Mucosa of descending colon (tissue), 3 donors: Measurements from ENCODE around the gene ZNF618. TPM values are rescaled to one million over a fixed set of nuclear protein-coding genes. Genes with fewer than 3 reads are reported as not detected.

Source experiments
- ATAC-seq: fragments of 200-7000 bp; cut with Tn5 transposase; one replicate; pipeline ENCODE4 v1.9.1; 2020; ENCODE audit warnings: mild to moderate bottlenecking, moderate library complexity
- DNase-seq, 3 donors: peaks; one replicate each; pipeline ENCODE4 v3.0.0-alpha.2; 2020
- H3K36me3 ChIP-seq: fragments of 200-600 bp; one replicate; pipeline ENCODE4 v1.8.0; 2021; ENCODE audit warnings: low read depth, mild to moderate bottlenecking
- H3K4me1 ChIP-seq: fragments of 200-600 bp; one replicate; pipeline ENCODE4 v1.8.0; 2021; ENCODE audit warnings: low read depth, mild to moderate bottlenecking
- H3K4me3 ChIP-seq: fragments of 200-600 bp; one replicate; pipeline ENCODE4 v1.8.0; 2021; ENCODE audit warnings: mild to moderate bottlenecking
- H3K9me3 ChIP-seq: fragments of 200-600 bp; one replicate; pipeline ENCODE4 v1.8.0; 2021; ENCODE audit warnings: mild to moderate bottlenecking
- CTCF ChIP-seq: fragments of 200-600 bp; IDR thresholded peaks from one replicate; pipeline ENCODE4 v1.8.0; 2022; ENCODE audit warnings: antibody characterized with exemption, mild to moderate bottlenecking
- intact Hi-C, 2 donors: fragments of 100-400 bp; cut with DNase I in 1 of 2; cut with micrococcal nuclease in 1 of 2; formaldehyde crosslinking; loops; one replicate each; pipeline versions ENCODE4 v1.11.0 to v1.11.1; 2022; cut with DNase I, micrococcal nuclease
- total RNA-seq, 3 donors: library from RNA; stranded (reverse); fragmentation: NEBNext Ultra II Directional in 2 of 3; extraction: Animal tissue kit (Norgen Biotek cat#: 25700) in 2 of 3; gene quantifications; one replicate each; pipeline versions ENCODE4 v1.2.1 to v1.2.4, GENCODE V29; 2021 to 2023
- donor health status: DM: no; HTN: no; CAD: no; lungs with moderate emphysema.
- donor health status: DM: no; HTN: no; CAD: no.
- donor health status: DM: no; HTN: yes; CAD: no.

ZNF618 gene
- total RNA-seq, 3 donors from 2014 or later: 2.7 to 6.2 (median 3.7) TPM

- H3K36me3 ChIP-seq: no peaks in the 10 kb centered on the region
- H3K4me3 ChIP-seq: no peak overlapping the region
- no peaks in the 10 kb centered on the region for H3K4me1 ChIP-seq
- H3K9me3 ChIP-seq: no peaks in the 10 kb centered on the region
- peak in 1 of 3 donors; percentile 52 for DNase-seq
- ATAC-seq: peak; percentile 22
- TF ChIP-seq CTCF: no peak
- intact Hi-C loops: no loop called here
These were observed 194.3 kb downstream of the ZNF618 start for GRCh38 chr9:114070188-114071103.

GRCh38 chr9:114071197-114071795, 195.2 kb downstream of the ZNF618 start:
- intact Hi-C loops: no loop called here
- ATAC-seq (no peak), DNase-seq (no peak)
- no peak overlapping the region for H3K4me3 ChIP-seq
- TF ChIP-seq CTCF: no peak
- H3K4me1 ChIP-seq: no peaks in the 10 kb centered on the region
- no peaks in the 10 kb centered on the region for H3K9me3 ChIP-seq
- H3K36me3 ChIP-seq: no peaks in the 10 kb centered on the region

GRCh38 chr9:114072184-114073140, 196.4 kb downstream of the ZNF618 start:
- intact Hi-C loops: no loop called here
- no peak for TF ChIP-seq CTCF
- H3K9me3 ChIP-seq: no peaks in the 10 kb centered on the region
- DNase-seq (peak in 2 of 3 donors; percentile 51 to 60), ATAC-seq (peak; percentile 40)
- H3K4me1 ChIP-seq: no peaks in the 10 kb centered on the region
- H3K36me3 ChIP-seq: no peaks in the 10 kb centered on the region
- H3K4me3 ChIP-seq: no peak overlapping the region

- H3K36me3 ChIP-seq: no peaks in the 10 kb centered on the region
- no peak for TF ChIP-seq CTCF
These were observed 199.5 kb downstream of the ZNF618 start for GRCh38 chr9:114075602-114076001.

More at GRCh38 chr9:114075602-114076001, 199.5 kb downstream of the ZNF618 start:
- intact Hi-C loops: no loop called here
- no peak overlapping the region for H3K4me3 ChIP-seq
- peaks cover 3% of the 10 kb centered on the region for H3K4me1 ChIP-seq
- no peak for DNase-seq
- no peak for ATAC-seq
- H3K9me3 ChIP-seq: no peaks in the 10 kb centered on the region
